ENCODE results near the gene PAPSS1.

The PAPSS1 gene

DNA sequence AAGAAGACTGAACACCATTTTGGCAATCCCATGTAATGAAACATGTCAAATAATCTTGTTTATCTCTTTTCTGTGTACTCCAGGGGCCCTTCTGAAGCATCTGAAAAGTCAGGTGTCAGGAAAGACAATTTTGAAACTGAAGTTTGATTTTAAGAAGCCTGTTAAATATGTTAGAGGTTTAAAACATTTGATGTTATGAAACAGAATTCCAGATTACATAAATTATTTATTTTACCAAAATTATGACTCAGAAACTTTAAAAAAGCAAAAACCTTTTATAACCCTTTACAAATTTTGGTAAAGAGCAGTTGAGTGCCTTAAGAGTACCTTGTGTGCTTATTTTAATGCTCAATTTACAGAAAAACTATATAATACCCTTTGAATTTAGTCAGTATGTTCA is 130.8 kb downstream of the PAPSS1 start:
- DNase-seq (ENCODE audit: low read depth), result no peak
- H3K4me3 ChIP-seq (ENCODE audit: low read depth, low read length), result no peak overlapping the region

DNA sequence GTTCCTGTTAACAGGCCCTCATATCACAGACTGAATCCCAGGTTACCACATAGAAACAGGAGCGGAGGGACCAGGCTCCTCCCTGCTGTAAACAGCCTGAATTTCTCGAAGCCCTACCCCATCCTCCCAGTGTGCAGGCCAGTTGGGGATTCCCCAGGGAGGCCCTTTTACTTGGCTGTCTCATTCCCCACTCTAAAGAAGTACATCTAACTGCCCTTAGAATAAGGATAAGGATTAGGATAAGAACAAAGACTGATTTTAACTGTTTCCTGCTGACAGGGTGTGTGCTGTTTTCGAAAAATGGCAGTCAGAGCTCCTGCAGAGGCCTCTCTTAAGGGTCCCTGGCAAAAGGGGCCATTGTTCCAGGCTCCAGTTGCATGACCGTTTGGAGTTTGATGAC is 133.7 kb downstream of the PAPSS1 start:
- H3K4me3 ChIP-seq (ENCODE audit: low read depth, low read length), result no peak overlapping the region
- DNase-seq (ENCODE audit: low read depth), result no peak

DNA sequence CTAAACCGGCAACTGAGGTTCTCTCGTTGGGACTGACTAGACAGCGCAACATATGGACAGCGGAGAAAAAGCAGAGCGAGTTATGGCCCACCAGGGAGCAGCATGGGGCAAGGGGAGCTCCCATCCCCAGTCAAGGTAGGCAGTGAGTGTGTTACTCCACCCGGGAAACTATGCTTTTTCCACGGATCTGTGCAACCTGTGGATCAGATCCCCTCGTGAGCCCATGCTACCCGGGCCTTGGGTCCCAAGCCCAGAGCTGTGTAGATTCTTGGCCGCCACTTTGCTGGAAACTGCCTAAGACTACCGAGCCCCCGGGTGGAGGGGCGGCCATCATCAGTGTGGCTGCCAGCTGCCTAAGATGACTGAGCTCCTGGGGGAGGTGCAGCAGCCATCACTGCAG is 140.9 kb downstream of the PAPSS1 start:
- no peak overlapping the region for H3K4me3 ChIP-seq (ENCODE audit: low read depth, low read length)
- no peak for DNase-seq (ENCODE audit: low read depth)

DNA sequence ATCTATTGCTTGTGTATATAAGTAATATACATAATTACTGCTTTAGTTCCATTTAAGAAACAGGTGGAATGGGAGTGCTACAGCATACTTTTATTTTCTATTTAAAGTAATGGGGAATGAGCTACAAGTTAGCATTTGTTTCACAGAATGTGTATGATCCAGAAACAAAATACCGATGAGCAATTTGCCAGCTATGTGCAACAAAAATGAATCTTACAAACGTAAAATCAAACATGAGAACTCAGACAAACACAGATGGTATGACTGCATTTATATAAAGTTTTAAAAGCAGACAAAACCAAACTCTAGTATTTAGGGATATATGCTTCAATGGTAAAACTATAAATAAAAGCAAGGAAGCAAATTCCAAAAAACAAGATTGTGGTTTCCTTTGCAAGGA is 141.7 kb downstream of the PAPSS1 start:
- no peak for DNase-seq (ENCODE audit: low read depth)
- H3K4me3 ChIP-seq (ENCODE audit: low read depth, low read length), result no peak overlapping the region

DNA sequence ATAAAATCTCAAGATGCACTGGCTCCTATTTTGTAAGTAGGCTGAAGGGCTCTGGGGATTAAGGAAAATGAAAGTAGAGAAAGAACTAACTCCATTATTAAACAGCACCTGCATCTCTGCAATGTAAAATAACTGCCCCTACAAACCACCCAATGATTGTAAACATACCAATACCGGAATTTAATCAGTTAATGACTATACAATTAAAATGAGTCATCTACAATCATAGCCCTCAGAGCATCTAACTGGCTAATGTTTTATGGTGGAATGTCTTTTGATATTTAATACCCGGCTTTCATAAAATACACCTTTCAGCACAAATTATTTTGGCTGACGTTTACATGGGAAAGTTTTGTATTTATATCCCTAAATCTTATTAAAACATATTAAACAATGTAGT is 142.3 kb downstream of the PAPSS1 start:
- no peak for DNase-seq (ENCODE audit: low read depth)
- no peak overlapping the region for H3K4me3 ChIP-seq (ENCODE audit: low read depth, low read length)

DNA sequence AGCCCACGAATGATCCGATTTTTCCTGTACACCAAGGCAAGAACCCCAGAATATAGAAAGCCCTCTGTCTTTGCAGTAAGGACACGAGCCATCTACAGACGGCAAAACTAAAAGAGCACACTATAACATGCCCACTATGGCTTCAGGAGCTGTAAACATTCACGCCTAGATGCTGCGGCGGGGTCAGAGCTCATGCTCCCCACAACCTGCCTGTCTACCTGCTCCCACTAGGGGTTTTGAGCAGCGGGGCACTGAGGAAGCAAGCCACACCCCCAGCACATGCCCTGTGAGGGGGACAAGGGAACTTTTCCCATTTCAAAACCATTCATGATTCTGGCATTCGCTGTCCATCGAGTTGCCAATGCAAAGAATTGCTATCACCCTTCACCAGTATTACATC is 144.8 kb downstream of the PAPSS1 start:
- DNase-seq (ENCODE audit: low read depth), result no peak
- H3K4me3 ChIP-seq (ENCODE audit: low read depth, low read length), result no peak overlapping the region

DNA sequence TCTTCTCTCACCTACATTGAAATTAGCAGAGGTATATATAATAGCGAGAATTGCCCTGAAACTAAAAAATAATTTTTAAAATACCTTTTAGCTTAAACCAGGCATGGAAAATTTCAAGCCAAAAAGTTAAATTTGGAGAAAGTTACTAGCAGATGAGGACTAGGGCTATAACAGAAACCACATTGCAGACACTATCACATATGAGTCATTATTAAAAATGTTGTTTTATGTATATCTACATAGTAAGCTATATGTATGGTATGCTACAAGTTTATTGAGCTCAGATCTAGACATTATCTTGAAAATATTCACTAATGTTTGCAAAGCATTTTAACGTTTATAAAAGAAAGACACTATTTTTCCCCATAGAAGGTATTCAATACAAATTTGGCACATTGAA is 147.8 kb downstream of the PAPSS1 start:
- H3K4me3 ChIP-seq (ENCODE audit: low read depth, low read length), result no peak overlapping the region
- no peak for DNase-seq (ENCODE audit: low read depth)

DNA sequence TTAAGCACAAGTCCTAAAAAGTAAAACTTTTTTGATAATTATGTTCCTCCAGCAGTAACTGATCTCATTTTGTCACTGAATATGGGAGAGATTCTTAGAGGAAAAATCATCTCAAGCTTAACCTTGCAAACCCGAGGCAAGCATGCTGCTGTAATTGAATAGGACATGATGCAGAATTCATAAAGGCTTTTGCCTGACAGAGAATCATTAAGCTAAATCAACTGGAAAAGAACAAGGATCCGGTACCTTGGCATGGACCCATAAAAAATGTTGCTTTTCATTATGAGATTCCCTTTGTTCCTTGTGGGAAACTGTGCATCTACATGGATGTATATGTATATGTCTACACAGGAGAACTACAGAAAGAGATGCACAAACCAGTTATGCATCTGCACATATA is 149.1 kb downstream of the PAPSS1 start:
- DNase-seq (ENCODE audit: low read depth), result no peak
- no peak overlapping the region for H3K4me3 ChIP-seq (ENCODE audit: low read depth, low read length)

DNA sequence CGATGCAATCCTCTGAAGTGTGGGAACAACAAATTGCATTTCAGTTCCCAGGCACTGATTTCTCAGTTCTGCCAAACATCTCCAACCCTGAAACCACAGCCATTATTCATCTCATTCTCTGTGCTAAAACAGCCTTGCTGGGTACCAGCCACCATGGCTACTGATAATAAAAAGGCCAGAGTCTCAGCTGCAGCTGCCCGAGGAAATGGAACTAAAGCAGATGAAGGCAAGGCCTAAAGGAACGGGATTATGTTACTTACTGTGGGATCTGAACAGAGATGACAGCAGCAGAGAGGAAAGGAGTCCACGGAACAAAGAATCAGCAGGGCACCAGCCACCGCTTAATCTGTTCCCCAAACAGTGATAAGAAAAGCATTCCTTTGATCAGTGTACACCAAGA is 155.7 kb downstream of the PAPSS1 start:
- peak; percentile 20 for DNase-seq (ENCODE audit: low read depth)
- H3K4me3 ChIP-seq (ENCODE audit: low read depth, low read length), result no peak overlapping the region

All from skeletal muscle cell (primary cell).